GM10847 (cell line): ENCODE measurements around the gene CAMTA1.

Experiments
- POLR2A ChIP-seq: IDR thresholded peaks from 2 replicates; pipeline ENCODE4 v1.6.1; 2011; ENCODE audit not compliant: insufficient read length; ENCODE audit errors: extremely low read depth

CAMTA1 gene

DNA sequence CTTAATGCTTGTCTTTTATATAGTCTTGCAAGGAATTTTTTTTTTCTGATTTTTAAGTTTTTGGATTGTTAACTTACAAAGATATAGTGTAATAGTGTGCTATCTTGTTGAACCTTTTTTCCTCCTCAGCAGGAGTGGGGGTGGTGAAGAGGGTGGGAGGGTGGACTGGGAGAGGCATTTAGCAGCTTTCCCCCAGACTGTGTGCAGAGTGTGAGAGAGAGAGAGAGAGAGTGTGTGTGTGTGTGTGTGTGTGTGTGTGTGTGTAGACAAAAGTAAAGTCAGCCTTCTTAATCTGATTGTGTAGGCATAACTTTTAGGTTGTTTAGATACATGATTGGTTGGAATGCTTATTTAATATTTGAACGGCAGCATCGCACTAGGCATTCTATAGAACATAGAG lies 4.9 kb downstream of the CAMTA1 start:
- no peak for TF ChIP-seq POLR2A

DNA sequence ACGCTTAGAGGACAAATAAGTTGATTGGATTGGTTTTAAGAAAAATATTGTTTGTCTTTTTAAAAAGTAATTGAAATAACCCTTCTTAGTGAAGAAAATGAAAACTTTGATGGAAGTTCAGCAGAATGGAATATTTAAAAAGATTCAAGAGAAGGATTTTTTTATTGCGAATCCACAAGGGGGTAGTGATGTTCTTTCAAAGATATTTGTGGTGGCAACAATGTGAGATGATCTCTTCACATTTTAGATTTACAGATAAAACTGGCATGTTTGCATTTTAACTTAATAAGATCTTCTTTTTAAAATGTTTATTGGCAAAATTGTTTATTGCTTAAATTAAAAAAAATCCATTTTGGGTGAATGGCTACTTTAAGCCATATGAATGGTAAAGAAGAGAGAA lies 8.9 kb downstream of the CAMTA1 start:
- TF ChIP-seq POLR2A, result no peak

DNA sequence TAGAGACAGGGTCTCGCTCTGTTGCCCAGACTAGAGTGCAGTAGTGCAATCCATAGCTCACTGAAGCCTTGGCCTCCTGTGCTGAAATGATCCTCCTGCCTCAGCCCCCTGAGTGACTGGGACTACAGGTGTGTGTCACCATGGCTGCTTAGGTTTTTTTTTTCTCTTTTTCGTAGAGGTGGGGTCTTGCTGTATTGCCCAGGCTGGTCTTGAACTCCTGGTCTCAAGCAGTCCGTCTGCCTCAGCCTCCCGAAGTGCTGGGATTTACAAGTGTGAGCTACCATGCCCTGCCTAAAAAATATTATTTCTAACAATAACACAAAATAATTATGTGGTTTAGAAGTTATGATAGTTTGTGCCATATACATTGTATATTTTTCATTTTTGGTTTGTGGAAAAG lies 9.9 kb downstream of the CAMTA1 start:
- TF ChIP-seq POLR2A, result no peak

DNA sequence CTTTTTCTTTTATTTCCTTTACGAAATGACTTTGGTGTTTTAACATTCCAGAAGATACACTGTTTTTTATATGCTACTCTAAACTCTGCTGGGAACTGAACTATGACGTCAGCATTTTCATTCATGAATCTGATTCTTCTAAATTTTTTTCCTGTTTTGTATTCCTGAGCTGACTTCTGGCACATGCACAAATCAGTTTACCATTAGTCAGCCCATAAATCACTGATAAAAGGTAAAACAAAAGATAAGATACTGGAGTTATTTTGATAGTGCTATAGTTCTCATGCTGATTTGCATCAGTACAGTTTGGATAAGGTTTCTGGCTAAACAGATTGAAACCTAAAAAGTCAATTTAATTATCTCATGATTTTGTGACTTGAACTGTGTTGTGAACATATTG lies 10.4 kb downstream of the CAMTA1 start:
- TF ChIP-seq POLR2A, result no peak

DNA sequence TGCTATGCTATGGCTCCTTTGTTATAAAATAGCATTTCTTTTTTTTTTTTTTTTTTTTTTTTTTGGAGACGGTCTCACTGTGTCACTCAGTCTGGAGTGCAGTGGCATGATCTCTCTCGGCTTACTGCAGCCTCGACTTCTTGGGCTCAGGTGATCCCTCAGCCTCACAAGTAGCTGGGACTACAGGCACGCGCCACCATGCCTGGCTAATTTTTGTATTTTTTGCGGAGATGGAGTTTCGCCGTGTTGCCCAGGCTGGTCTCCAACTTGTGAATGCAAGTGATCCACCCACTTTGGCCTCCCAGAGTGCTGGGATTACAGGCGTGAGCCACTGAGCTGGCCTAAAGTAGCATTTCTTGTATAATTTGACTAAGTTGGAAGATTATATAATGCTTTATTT lies 10.8 kb downstream of the CAMTA1 start:
- TF ChIP-seq POLR2A, result no peak

DNA sequence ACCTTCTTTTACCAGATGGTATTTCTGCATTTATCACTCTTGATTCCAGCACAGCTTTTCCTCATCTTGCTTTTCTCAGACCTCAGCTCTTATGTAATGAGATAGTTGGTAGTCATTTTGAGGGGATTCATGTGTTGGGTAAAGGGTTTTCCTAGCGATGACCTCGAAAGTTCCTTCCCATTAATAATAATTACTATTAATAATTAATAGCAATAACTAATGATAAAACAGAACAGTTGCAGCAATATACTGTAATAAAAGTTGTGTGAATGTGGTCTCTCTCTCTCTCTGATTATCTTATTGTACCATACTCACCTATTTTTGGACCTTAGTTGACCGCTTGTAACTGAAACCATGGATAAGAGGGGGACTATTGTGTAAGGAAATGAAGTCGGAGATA lies 14.2 kb downstream of the CAMTA1 start:
- no peak for TF ChIP-seq POLR2A

DNA sequence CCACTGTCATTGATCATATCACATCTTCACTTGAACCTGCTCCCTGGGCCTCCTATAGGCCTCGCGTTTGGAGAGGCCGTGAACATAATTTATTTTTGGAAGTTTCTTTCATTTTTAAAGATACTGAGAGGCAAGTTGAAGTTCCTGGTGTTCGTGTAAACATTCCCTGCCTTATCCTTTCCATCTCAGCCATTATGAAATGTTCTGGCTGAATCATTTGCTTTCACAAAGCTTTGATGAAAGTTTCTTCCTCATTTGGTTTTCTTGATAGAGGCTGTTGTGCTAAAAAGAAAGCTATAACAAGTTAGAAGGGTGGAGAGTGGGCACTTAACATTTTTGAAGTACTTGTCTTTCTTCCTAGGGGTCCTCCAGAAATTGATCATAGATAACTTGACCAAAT lies 15.5 kb downstream of the CAMTA1 start:
- TF ChIP-seq POLR2A, result no peak

DNA sequence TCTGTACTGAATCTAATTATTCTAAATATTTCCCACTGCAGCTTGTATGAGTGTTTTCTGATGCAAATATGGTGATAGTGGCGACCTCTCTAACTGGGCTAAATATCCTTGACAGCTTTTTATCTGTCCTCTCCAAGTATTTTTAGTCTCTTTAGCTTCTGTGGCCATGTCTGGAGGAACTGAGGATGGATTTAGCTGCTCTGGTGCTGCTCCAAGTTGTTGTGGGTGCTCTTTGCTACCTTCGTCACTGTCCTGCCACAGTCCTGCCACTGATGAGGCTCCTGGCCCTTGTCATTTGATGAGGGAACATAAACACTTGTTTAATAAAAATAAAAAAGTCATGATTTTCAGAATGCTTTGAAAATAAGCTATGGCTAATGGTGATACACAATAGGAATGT lies 15.9 kb downstream of the CAMTA1 start:
- no peak for TF ChIP-seq POLR2A

DNA sequence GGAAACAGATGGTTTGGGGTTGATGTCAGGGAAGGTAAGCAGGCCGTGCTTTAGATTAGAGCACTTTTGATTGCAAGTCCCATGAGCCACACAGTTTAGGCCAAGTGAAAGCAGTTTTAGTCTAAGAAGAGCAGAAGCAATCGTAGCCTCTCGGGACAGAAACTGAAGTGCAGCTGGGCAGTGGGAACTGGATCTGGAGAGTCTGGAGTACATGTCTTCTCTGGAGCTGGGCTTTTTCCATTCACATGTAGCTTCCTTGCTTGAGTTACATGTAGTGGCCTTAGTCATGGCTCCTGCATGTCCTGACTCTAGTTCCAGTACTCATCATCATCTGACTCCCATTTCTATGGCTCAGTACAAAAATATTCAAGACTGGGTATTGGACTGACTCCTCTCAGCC lies 16.7 kb downstream of the CAMTA1 start:
- TF ChIP-seq POLR2A, result no peak

DNA sequence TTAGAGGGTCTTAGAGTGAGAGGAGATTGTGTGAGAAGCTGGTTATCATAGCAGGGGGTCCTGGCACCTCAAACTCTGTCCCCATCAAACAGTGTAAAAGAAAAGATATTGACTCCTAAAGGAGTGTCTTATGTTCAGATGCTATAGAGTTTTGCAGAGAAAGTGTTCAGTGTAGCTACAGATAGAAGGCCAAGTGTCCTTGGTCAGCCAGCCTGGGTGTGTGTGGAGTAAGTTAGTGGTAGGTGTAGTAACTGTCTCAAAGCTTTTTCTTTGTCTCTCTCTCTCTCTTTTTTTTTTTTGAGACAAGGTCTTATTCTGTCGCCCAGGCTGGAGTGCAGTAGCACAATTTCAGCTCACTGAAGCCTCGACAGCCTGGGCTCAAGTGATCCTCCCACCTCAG lies 17.2 kb downstream of the CAMTA1 start:
- TF ChIP-seq POLR2A, result no peak

DNA sequence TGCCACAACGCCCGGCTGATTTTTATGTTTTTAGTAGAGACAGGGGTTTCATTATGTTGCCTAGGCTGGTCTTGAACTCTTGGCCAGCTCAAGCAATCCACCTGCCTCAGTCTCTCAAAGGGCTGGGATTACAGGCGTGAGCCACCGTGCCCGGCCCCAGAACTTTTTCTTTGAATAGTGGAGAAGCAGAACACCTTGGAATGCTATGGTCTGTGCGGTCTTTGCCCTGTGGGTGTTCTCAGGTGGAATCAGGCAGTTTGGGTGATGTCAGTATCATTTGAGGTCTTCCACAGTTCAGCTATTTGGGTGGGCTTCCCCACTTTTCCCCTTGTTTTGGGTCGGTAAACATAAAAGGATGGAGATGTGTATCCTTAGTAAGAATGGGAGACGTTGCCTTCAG lies 17.6 kb downstream of the CAMTA1 start:
- no peak for TF ChIP-seq POLR2A

DNA sequence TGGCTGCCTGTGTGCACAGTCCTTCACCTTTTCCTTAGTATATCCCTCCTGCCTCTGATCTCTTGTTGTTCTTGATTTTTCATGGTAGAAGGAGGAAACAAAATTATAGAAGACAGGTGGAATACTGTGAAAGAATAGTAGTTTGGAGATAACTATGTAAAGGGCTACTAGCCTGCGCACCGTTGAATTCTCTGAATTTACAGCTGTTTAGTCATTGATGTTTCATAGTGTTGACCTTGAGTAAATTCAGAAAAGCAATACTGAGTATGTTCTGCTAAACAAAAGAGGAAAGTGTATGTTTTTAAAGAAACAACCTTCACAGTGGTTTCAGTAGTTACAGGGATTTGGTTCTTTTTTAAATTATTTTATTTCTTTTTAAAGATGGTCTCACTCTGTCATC lies 18.1 kb downstream of the CAMTA1 start:
- TF ChIP-seq POLR2A, result no peak

DNA sequence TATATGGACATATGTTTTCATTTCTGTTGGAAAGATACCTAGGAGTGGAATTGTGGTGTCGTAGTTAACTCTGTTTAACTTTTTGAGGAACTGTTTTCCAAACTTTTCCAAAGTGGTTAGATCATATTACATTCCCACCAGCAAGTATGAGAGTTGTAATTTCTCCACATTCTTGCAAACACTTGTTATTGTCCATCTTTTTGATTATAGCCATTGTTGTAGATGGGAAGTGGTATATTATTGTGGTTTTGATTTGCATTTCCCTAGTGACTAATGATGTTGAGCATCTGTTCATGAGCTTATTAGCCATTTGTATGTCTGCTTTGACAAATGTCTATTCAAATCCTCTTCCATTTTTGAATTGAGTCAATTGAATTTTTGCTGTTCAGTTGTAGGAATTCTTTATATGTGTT lies 19.8 kb downstream of the CAMTA1 start:
- no peak for TF ChIP-seq POLR2A

DNA sequence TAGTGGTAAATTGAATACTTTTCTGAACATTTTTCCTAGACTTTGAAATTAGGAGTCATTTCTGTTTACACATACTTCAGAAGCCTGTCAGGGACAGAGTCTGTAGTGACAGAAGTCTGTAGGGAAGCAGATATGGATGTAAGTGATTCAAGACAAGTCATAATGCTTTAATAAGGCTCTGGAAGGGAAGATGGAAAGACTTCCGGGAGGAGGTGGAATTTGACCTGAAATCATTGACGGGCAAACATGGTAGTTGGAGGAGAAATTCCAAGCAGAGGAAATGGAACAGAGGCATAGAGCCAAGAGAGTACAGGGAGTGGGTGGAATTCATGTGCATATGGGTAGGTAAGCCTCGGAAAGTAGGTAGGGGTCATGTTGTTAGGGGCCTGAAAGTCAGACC lies 22.5 kb downstream of the CAMTA1 start:
- no peak for TF ChIP-seq POLR2A

DNA sequence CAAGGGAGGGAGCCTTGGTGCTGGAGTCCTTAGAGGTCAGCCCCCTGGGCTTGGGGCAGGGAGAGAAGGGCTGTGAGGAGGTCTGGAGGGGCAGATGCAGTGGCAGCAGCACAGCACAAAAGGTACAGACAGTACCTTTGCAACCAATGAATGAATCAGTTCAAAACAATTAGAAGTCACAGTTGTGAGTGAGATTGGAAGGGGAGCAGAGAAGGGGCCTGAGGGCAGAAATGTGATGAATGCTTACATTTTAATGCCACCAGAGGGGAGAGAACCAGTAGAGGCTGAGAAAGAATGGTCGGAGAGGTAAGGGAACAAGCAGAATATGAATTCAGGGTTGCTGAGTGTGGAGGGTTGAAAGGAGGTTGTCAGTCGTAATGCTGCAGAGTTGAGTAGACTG lies 24.2 kb downstream of the CAMTA1 start:
- TF ChIP-seq POLR2A, result no peak

DNA sequence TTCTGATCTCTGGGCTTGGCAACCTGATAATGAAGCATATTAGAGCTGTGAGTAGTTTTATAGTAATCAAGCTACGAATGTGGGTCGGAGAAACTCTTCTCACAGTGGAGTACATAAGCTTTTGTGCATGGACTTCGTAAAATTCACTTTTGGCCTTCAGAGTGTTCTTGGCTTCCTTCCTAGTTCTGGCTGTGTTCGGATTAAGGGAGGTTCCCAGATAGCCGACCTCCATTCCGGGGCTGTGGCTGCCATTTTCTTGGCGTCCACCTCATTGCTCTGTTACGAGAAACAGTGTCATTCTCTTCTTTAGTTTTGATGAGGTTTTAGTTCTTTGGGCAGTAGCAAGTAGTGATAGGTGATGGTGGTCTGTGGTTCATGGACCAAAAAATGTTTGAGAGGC lies 26.3 kb downstream of the CAMTA1 start:
- no peak for TF ChIP-seq POLR2A

DNA sequence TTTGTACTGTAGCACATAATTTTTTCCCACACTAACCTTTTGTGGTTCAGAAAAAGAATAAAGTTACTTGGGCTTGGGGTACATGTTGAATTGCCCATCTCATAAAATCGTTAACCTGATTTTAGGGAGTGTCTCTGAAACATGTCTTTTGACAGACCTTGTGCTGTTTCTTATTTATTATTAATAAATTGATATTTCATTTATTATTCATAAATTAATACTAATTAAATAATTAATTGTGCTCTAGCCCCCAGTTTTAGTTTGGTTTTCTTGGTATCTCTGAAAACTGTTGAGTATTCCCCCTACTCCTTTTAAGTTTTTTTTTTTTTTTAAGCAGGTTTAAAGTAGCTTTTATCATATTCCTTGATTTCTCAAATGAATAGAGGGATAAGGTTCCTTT lies 27.9 kb downstream of the CAMTA1 start:
- no peak for TF ChIP-seq POLR2A

DNA sequence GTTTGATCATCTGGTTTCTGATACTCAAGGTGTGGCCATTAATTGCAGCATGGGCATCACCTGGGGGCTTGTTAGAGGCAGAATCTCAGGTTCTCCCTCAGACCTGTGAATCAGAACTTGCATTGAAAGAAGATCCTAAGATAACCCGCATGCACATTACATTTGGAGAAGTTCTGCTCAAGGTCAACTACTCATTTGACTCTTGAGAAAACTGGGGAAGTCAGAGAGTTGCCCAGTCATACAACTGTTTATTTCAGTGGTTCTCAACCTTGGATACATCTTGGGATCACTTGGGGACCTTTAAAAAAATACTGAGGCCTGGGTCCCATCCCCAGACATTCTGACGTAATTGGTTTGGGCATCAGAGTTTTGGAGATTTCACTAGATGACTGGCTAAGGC lies 30.5 kb downstream of the CAMTA1 start:
- no peak for TF ChIP-seq POLR2A
